ENCODE results near the gene EPHA3. TPM values are rescaled to one million over a fixed set of nuclear protein-coding genes. Genes with fewer than 3 reads are reported as not detected.

EPHA3 gene
- total and polyA plus RNA-seq, 10 of the 15 experiments (the other 5 are each of a cell fraction or from before 2014, with no cell fraction given), result 0.03 to 39.0 (median 0.07) TPM; not detected in 4

GRCh38 chr3:89058371-89058770 lies 49.0 kb upstream of the EPHA3 start:
- no peak for DNase-seq (ENCODE audit: low read depth, low spot score)
- Histone ChIP-seq H3K27ac (ENCODE audit: control insufficient read depth, insufficient read depth) (no peak overlapping the region), H4K20me1 (ENCODE audit: control insufficient read depth, insufficient read depth) (no peaks in the 10 kb centered on the region), H3K9ac (ENCODE audit: control insufficient read depth, insufficient read depth, low read length) (no peak overlapping the region), H3K4me2 (ENCODE audit: control insufficient read depth, insufficient read depth) (no peak overlapping the region), H3K27me3 (replicated peaks in 1 of 2; ENCODE audit: control insufficient read depth in 2 of 2, insufficient read depth in 2 of 2, low read length in 1 of 2) (no peaks in the 10 kb centered on the region), H2AFZ (ENCODE audit: control insufficient read depth, low read depth, low read length) (no peak overlapping the region), H3K4me1 (ENCODE audit: control insufficient read depth, insufficient read depth, low read length) (no peaks in the 10 kb centered on the region), H3K9me3 (replicated peaks; ENCODE audit: control insufficient read depth, insufficient read depth, low read length) (no peaks in the 10 kb centered on the region), H3K36me3 (ENCODE audit: control insufficient read depth in 2 of 2, insufficient read depth in 2 of 2, low read length in 1 of 2) (no peaks in the 10 kb centered on the region), H3K4me3 (no peak overlapping the region), H3K79me2 (ENCODE audit: control insufficient read depth, insufficient read depth, low read length) (no peaks in the 10 kb centered on the region)
- TF ChIP-seq MXI1 (IDR thresholded peaks at IDR 0.05; ENCODE audit: low read depth, low read length) (no peak), IRF3 (IDR thresholded peaks at IDR 0.05) (no peak), POU2F2 (IDR thresholded peaks at IDR 0.05; ENCODE audit: borderline replicate concordance, low read depth, low read length) (no peak), CBX5 (IDR thresholded peaks at IDR 0.05; ENCODE audit: low read depth) (no peak), ASH2L (IDR thresholded peaks at IDR 0.05; ENCODE audit: borderline replicate concordance, low read depth) (no peak), HDAC2 (IDR thresholded peaks at IDR 0.05) (no peak), RELA (IDR thresholded peaks at IDR 0.05; ENCODE audit: borderline replicate concordance, partially characterized antibody) (no peak), SREBF1 (IDR thresholded peaks at IDR 0.05; ENCODE audit: low read length) (no peak)
- SMC1A ChIA-PET (ENCODE audit: uncharacterized antibody, unreplicated experiment), result no interaction called here
- CTCF ChIA-PET, result interaction anchor here (0.6 kb wide), 1 partner anchor 1152 kb away, joined by 3 read pairs; no protein-coding TSS in a partner anchor
- in situ Hi-C loops (cut with MboI) (no loop called here), intact Hi-C loops (cut with micrococcal nuclease; ENCODE audit: unreplicated experiment) (no loop called here)
- POLR2A ChIA-PET, result no interaction called here
- RAD21 ChIA-PET (ENCODE audit: unreplicated experiment), result no interaction called here
- WGBS (ENCODE audit: insufficient coverage, insufficient replicate concordance, low lambda C conversion rate, missing lambda C conversion rate), result 0% methylated on average over 2 of the region's 2 CpGs
- BruUV-seq (replicated peaks), result no TSS peak
- no peak for FAIRE-seq
- ATAC-seq, result no peak

All from GM12878 (cell line).